ENCODE results near the gene STUB1.

- TF ChIP-seq CTCF (IDR thresholded peaks at IDR 0.05) (no peak), POLR2A (IDR thresholded peaks at IDR 0.05) (no peak), EP300 (IDR thresholded peaks at IDR 0.05) (no peak)
Measured at GRCh38 chr16:695355-696089, 15.3 kb downstream of the STUB1 start.

All from stomach (tissue), 4 donors.